GM12878 (cell line): ENCODE data around the gene YIPF4. TPM values are rescaled to one million over a fixed set of nuclear protein-coding genes. Genes with fewer than 3 reads are reported as not detected.

ENCODE experiments used
- ATAC-seq: fragments of 200-7000 bp; cut with Tn5 transposase; 3 replicates; pipeline ENCODE4 v1.9.1; 2020; ENCODE audit warnings: mild to moderate bottlenecking, moderate library complexity
- BruUV-seq: library from RNA; stranded (reverse); fragments of 400-500 nt; replicated peaks from 2 replicates; lab custom pipeline; 2021; lab: Mats Ljungman, UMichigan
- CTCF ChIA-PET: fragments of 300-600 bp; sonication (Branson Sonifier 250); formaldehyde crosslinking; extraction: SDS; loops from one replicate; lab custom pipeline; 2021; ENCODE audit warnings: inconsistent platforms; lab: Yijun Ruan, JAX
- POLR2A ChIA-PET: fragments of 350-600 bp; formaldehyde crosslinking; extraction: SDS; loops from one replicate; lab custom pipeline; 2021; ENCODE audit warnings: inconsistent platforms; lab: Charles Lee
- RAD21 ChIA-PET: fragments of 300-600 bp; sonication (Branson Sonifier 250); formaldehyde crosslinking; loops from one replicate; lab custom pipeline; 2023; ENCODE audit warnings: antibody characterized with exemption; ENCODE audit not compliant: unreplicated experiment; lab: Charles Lee
- SMC1A ChIA-PET: fragments of 300-600 bp; sonication (Branson Sonifier 250); formaldehyde crosslinking; loops from one replicate; lab custom pipeline; 2023; ENCODE audit not compliant: unreplicated experiment, uncharacterized antibody; lab: Charles Lee
- DNase-seq: peaks from one replicate; pipeline ENCODE4 v3.0.0-alpha.2; 2011; ENCODE audit warnings: low read depth, low spot score
- FAIRE-seq: peaks from 3 replicates; lab custom pipeline; 2011; peaks lifted over from hg19 to GRCh38; lab: Jason Lieb, UNC
- H2AFZ ChIP-seq: 2 replicates; pipeline ENCODE4 v1.6.0; 2011; ENCODE audit warnings: low read depth, low read length, control low read depth; ENCODE audit not compliant: control insufficient read depth
- H3K27ac ChIP-seq: 2 replicates; pipeline ENCODE4 v1.5.1; 2011; ENCODE audit warnings: control low read depth; ENCODE audit not compliant: control insufficient read depth, insufficient read depth
- H3K27me3 ChIP-seq, 2 experiments: replicated peaks in 1 of 2; 2 replicates each; pipeline versions ENCODE4 v1.6.0 to v1.6.1; 2011; ENCODE audit warnings: low read length in 1 of 2; ENCODE audit not compliant: control insufficient read depth in 2 of 2, insufficient read depth in 2 of 2
- H3K36me3 ChIP-seq, 2 experiments: 2 replicates each; pipeline ENCODE4 v1.5.1; 2011; ENCODE audit warnings: low read length in 1 of 2; ENCODE audit not compliant: control insufficient read depth in 2 of 2, insufficient read depth in 2 of 2
- H3K4me1 ChIP-seq: 2 replicates; pipeline ENCODE4 v1.6.1; 2011; ENCODE audit warnings: mild to moderate bottlenecking, low read length, moderate library complexity, mixed read lengths; ENCODE audit not compliant: control insufficient read depth, insufficient read depth
- H3K4me2 ChIP-seq: 2 replicates; pipeline ENCODE4 v1.6.0; 2011; ENCODE audit warnings: control low read depth; ENCODE audit not compliant: control insufficient read depth, insufficient read depth
- H3K4me3 ChIP-seq: fragments of 200-600 bp; sonication (generic); 2 replicates; pipeline ENCODE4 v1.5.1; 2016
- H3K79me2 ChIP-seq: 2 replicates; pipeline ENCODE4 v1.6.0; 2011; ENCODE audit warnings: low read length; ENCODE audit not compliant: control insufficient read depth, insufficient read depth
- H3K9ac ChIP-seq: 2 replicates; pipeline ENCODE4 v1.8.0; 2011; ENCODE audit warnings: low read length, control low read depth, mixed read lengths; ENCODE audit not compliant: control insufficient read depth, insufficient read depth
- H3K9me3 ChIP-seq: replicated peaks from 3 replicates; pipeline ENCODE4 v1.5.1; 2011; ENCODE audit warnings: mild to moderate bottlenecking, low read length; ENCODE audit not compliant: control insufficient read depth, insufficient read depth
- H4K20me1 ChIP-seq: 2 replicates; pipeline ENCODE4 v1.6.0; 2011; ENCODE audit not compliant: control insufficient read depth, insufficient read depth
- ATF3 ChIP-seq: IDR thresholded peaks from 2 replicates; pipeline ENCODE4 v1.6.1; 2011; ENCODE audit warnings: low read depth, mild to moderate bottlenecking, low read length, moderate library complexity, borderline replicate concordance; ENCODE audit errors: extremely low read depth
- ATF7 ChIP-seq: fragments of 450-650 bp; IDR thresholded peaks from 2 replicates; pipeline ENCODE4 v1.6.1; 2016; ENCODE audit warnings: low read depth, mild to moderate bottlenecking
- BHLHE40 ChIP-seq, 2 experiments: fragments of 450-650 bp in 1 of 2; IDR thresholded peaks; 2 replicates each; pipeline ENCODE4 v1.6.1; 2011 to 2017; ENCODE audit warnings: low read depth in 2 of 2, borderline replicate concordance in 1 of 2, improper control_type of control experiment in 1 of 2, low read length in 1 of 2, mild to moderate bottlenecking in 1 of 2
- CBFB ChIP-seq: IDR thresholded peaks from 2 replicates; pipeline ENCODE4 v1.6.1; 2016; ENCODE audit warnings: antibody characterized with exemption, low read depth
- FOXM1 ChIP-seq: IDR thresholded peaks from 2 replicates; pipeline ENCODE4 v1.6.1; 2012; ENCODE audit warnings: low read depth, mild to moderate bottlenecking, inconsistent platforms, low read length, moderate library complexity
- HCFC1 ChIP-seq: fragments of 150-350 bp; IDR thresholded peaks from 2 replicates; pipeline ENCODE4 v1.6.1; 2014; ENCODE audit warnings: low read length
- HDGF ChIP-seq: fragments of 450-650 bp; IDR thresholded peaks from 2 replicates; pipeline ENCODE4 v1.6.1; 2016; ENCODE audit warnings: antibody characterized with exemption
- MAX ChIP-seq: IDR thresholded peaks from 2 replicates; pipeline ENCODE4 v1.6.1; 2012; ENCODE audit warnings: low read depth, low read length, improper control_type of control experiment
- NBN ChIP-seq: fragments of 450-650 bp; IDR thresholded peaks from 2 replicates; pipeline ENCODE4 v1.6.1; 2016
- NR2C1 ChIP-seq: fragments of 450-650 bp; IDR thresholded peaks from 2 replicates; pipeline ENCODE4 v1.6.1; 2017; ENCODE audit warnings: antibody characterized with exemption, mild to moderate bottlenecking, moderate library complexity
- POLR2A ChIP-seq: IDR thresholded peaks from 2 replicates; pipeline ENCODE4 v1.6.1; 2011; ENCODE audit warnings: low read depth, mild to moderate bottlenecking, low read length
- POLR2AphosphoS2 ChIP-seq: IDR thresholded peaks from 2 replicates; pipeline ENCODE4 v1.6.1; 2011; ENCODE audit warnings: low read depth, mild to moderate bottlenecking, low read length, improper control_type of control experiment, moderate library complexity
- RELA ChIP-seq: fragments of 450-650 bp; IDR thresholded peaks from 2 replicates; pipeline ENCODE4 v1.8.0; 2014; ENCODE audit warnings: borderline replicate concordance; ENCODE audit not compliant: partially characterized antibody
- RELB ChIP-seq: fragments of 450-650 bp; IDR thresholded peaks from 2 replicates; pipeline ENCODE4 v1.6.1; 2017; ENCODE audit warnings: low read depth, mild to moderate bottlenecking, moderate library complexity
- RFX5 ChIP-seq: IDR thresholded peaks from 2 replicates; pipeline ENCODE4 v1.6.1; 2011; ENCODE audit warnings: low read depth, low read length, improper control_type of control experiment
- SP1 ChIP-seq: IDR thresholded peaks from one replicate; pipeline ENCODE4 v1.6.1; 2011; ENCODE audit warnings: low read depth, low read length
- TARDBP ChIP-seq: IDR thresholded peaks from 2 replicates; pipeline ENCODE4 v1.6.1; 2016; ENCODE audit warnings: borderline replicate concordance
- ZNF274 ChIP-seq: IDR thresholded peaks from one replicate; pipeline ENCODE4 v1.8.0; 2011; ENCODE audit not compliant: insufficient read length, insufficient read depth
- ZNF592 ChIP-seq: fragments of 450-650 bp; IDR thresholded peaks from 2 replicates; pipeline ENCODE4 v1.6.1; 2017; ENCODE audit warnings: mild to moderate bottlenecking, moderate library complexity
- WGBS: methylation state at CpG from one replicate; pipeline ENCODE4 v1.1.6; 2016; ENCODE audit warnings: low lambda C conversion rate; ENCODE audit not compliant: insufficient replicate concordance, insufficient coverage; ENCODE audit errors: missing lambda C conversion rate; 5-methylcytosine and 5-hydroxymethylcytosine counted together
- in situ Hi-C: fragments of 300-500 bp; cut with MboI; formaldehyde crosslinking; loops from 9 replicates; pipeline ENCODE4 v1.14.3; 2018; ENCODE audit warnings: mixed read lengths
- intact Hi-C: fragments of 100-400 bp; cut with micrococcal nuclease; formaldehyde crosslinking; loops from one replicate; pipeline ENCODE4 v1.14.2; 2022; ENCODE audit not compliant: unreplicated experiment
- polyA plus RNA-seq, 11 experiments: library from polyadenylated mRNA; depleted of rRNA in 4 of 11; unstranded in 6 of 11; stranded (reverse) in 5 of 11; fragments of >200 nt; fragmentation: Nextera tagmentation in 4 of 11; fragmentation: Illumina TruSeq in 1 of 11; extraction: Ambion mirVana in 4 of 11; extraction: Trizol in 1 of 11; gene quantifications; 1 replicate in 1 of 11; 2 replicates in 10 of 11; pipeline versions ENCODE4 v1.2.1 to v1.2.3, GENCODE V29; 2011 to 2016; ENCODE audit warnings: inconsistent platforms in 2 of 11, missing spikeins in 2 of 11, low read depth in 1 of 11
- total RNA-seq, 4 experiments: library from RNA; depleted of rRNA in 3 of 4; stranded (reverse); fragments of >200 nt in 3 of 4; fragmentation: Illumina TruSeq in 1 of 4; extraction: Trizol in 1 of 4; gene quantifications; 2 replicates each; pipeline versions ENCODE4 v1.2.1 to v1.2.3, GENCODE V29; 2013 to 2021

YIPF4 gene
- total and polyA plus RNA-seq, 10 of the 15 experiments (the other 5 are each of a cell fraction or from before 2014, with no cell fraction given) = 2.8 to 60.4 (median 11.1) TPM

GRCh38 chr2:32356681-32357317 lies 79.1 kb downstream of the YIPF4 start, which contains the start of gene BIRC6:
Gene BIRC6, plus strand, starts transcription at chr2:32357023. Its CDS starts 139 bp downstream, at chr2:32357162.
- Histone ChIP-seq H3K36me3 (no peaks in the 10 kb centered on the region), H3K79me2 (peaks cover 54% of the 10 kb centered on the region), H3K27me3 (no peaks in the 10 kb centered on the region), H3K4me3 (peak within 1 kb of the TSS; percentile 98), H4K20me1 (no peaks in the 10 kb centered on the region; the same call in 1 of the 2 replicates), H3K4me2 (peak within 1 kb of the TSS; percentile 90), H2AFZ (peak within 1 kb of the TSS; percentile 89), H3K9me3 (no peaks in the 10 kb centered on the region; the same call in 2 of the 3 replicates), H3K9ac (peak within 1 kb of the TSS; percentile 96), H3K27ac (peak within 1 kb of the TSS; percentile 91), H3K4me1 (peaks cover 4% of the 10 kb centered on the region)
- intact Hi-C loops (loop anchor here (5.0 kb wide), 2 partner anchors 79 to 189 kb away; partner anchors contain the start of genes SLC30A6 and YIPF4), in situ Hi-C loops (no loop called here)
- peak; percentile 90 for ATAC-seq
- ChIA-PET POLR2A (interaction anchor here (0.6 kb wide), 1 partner anchor 77 kb away, joined by 6 read pairs; no protein-coding TSS in a partner anchor), CTCF (no interaction called here), SMC1A (no interaction called here), RAD21 (no interaction called here)
- WGBS = 1% methylated on average over 48 of the region's 76 CpGs
- FAIRE-seq = peak; percentile 74
- BruUV-seq = no TSS peak
- peak; percentile 85 for DNase-seq
- TF ChIP-seq RELA = peak; percentile 77
- TF ChIP-seq HDGF = no peak
- TF ChIP-seq HCFC1 = peak; percentile 62; the same call in 1 of the 2 replicates
- peak; percentile 96 for TF ChIP-seq NR2C1
- TF ChIP-seq MAX = peak; percentile 92
- peak; percentile 41 for TF ChIP-seq SP1
- TF ChIP-seq TARDBP = 0 out of 2 replicates have a peak, but pooled peaks have one; percentile 12
- TF ChIP-seq RFX5 = 0 out of 2 replicates have a peak, but pooled peaks have one; percentile 28
- peak; percentile 97 for TF ChIP-seq POLR2A
- TF ChIP-seq CBFB = no peak
- no peak for TF ChIP-seq ATF3
- 0 out of 2 replicates have a peak, but pooled peaks have one; percentile 71 for TF ChIP-seq NBN
- 0 out of 2 replicates have a peak, but pooled peaks have one; percentile 52 for TF ChIP-seq ZNF592
- TF ChIP-seq RELB = peak; percentile 49; the same call in 1 of the 2 replicates
- peak; percentile 91; the same call in 1 of the 2 replicates for TF ChIP-seq POLR2AphosphoS2
- no peak for TF ChIP-seq FOXM1
- no peak for TF ChIP-seq ZNF274
- peak; percentile 90 to 96 for TF ChIP-seq BHLHE40 (IDR thresholded peaks at IDR 0.05; ENCODE audit: borderline replicate concordance in 1 of 2, low read depth in 2 of 2, low read length in 1 of 2)
- TF ChIP-seq ATF7 = no peak
